ENCODE results near the gene C17orf50.

Gene C17orf50

DNA sequence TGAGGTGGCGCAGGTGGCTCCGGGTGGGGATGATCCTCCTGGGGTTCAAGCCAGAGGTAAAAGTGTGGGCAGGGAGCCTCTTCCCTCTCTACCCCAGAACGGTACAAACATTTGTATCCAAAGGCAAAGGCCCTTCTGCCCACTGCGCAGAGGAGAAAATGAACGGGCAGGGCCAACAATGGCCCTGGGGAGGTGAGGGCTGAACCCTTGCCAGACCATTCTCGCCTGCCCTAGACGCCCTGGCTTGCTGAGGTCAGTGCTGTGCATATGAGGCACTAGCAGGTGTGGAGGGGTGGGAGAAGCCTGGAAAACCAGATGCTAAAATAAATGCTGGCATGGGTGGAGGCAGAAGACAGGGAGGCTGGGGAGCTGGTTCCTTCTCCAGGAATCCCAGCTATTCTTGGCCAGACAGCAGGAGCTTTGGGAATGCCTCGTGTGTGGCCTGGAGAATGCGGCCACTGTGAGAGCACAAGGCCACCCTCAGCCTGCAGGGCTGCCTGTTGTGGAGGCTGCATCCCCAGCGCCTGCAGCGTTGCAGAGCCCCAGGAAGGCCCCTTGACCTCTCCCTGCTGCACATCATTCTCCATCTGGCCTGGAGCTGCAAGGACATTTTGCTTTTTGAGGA, 4.5 kb downstream of the C17orf50 start:
- no peak overlapping the region for H3K4me3 ChIP-seq (ENCODE audit: low read length)
- DNase-seq (ENCODE audit: low read depth), result peak; percentile 16
- TF ChIP-seq, protein P1, sequence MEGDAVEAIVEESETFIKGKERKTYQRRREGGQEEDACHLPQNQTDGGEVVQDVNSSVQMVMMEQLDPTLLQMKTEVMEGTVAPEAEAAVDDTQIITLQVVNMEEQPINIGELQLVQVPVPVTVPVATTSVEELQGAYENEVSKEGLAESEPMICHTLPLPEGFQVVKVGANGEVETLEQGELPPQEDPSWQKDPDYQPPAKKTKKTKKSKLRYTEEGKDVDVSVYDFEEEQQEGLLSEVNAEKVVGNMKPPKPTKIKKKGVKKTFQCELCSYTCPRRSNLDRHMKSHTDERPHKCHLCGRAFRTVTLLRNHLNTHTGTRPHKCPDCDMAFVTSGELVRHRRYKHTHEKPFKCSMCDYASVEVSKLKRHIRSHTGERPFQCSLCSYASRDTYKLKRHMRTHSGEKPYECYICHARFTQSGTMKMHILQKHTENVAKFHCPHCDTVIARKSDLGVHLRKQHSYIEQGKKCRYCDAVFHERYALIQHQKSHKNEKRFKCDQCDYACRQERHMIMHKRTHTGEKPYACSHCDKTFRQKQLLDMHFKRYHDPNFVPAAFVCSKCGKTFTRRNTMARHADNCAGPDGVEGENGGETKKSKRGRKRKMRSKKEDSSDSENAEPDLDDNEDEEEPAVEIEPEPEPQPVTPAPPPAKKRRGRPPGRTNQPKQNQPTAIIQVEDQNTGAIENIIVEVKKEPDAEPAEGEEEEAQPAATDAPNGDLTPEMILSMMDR (conservative IDR thresholded peaks at IDR 0.05; ENCODE audit: low read length), result no peak

DNA sequence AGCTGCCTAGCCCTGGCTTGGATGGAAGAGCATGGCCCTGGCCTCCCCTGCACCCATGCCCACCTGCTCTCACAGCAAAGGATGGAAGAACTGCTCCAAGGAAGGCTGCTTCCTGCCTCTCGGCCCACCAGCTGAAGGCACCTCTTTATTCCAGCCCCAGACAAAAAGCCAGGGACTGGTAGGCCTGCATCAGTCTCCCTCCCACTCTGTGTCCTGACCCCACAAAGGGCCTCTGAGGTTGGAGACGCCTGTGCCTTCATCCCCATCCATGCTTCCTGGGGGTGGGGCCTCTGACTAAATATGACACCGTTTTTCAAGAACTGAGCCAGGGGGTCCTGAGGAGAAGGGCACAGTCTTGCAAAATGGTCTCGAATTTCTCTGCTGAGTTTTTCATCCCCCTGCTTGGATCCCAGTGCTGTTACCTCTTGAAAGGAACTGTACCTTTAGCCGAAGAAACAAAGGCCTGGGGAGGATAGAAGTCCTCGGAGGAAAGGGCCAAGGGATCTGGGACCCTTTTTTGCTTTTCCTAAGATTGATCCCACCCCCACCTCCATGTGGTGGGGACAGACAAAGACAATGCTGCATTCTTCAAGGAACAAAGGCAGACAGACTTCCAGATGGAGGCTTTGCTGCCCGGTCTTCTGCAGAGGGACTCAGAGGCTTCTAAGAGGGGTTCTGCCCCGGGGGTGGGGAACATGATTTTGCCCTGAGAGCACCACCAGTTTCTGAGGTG, 5.2 kb downstream of the C17orf50 start:
- H3K4me3 ChIP-seq (ENCODE audit: low read length), result no peak overlapping the region
- DNase-seq (ENCODE audit: low read depth), result no peak
- TF ChIP-seq, protein P1 (conservative IDR thresholded peaks at IDR 0.05; ENCODE audit: low read length), result no peak

DNA sequence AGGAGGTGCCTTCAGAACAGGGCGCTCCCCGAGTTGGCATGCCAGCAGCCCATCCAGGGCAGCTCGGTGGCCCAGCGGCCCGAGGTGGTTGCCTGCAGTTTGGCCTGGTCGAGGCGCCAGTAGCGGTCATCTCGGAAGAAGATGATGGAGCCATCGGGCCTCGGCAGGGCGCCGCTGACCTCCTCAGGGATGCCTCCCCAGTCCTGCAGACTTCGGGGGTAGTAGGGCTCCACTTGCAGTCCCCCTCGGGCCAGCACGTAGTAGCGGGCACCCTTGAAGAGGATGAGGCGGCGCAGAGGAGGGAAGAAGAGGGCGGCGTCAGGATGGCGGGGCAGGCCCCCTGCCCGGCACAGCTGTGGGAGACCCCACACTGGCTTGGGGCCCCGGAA, 5.8 kb downstream of the C17orf50 start:
- TF ChIP-seq, protein P1 (conservative IDR thresholded peaks at IDR 0.05; ENCODE audit: low read length), result no peak
- no peak for DNase-seq (ENCODE audit: low read depth)
- H3K4me3 ChIP-seq (ENCODE audit: low read length), result no peak overlapping the region

DNA sequence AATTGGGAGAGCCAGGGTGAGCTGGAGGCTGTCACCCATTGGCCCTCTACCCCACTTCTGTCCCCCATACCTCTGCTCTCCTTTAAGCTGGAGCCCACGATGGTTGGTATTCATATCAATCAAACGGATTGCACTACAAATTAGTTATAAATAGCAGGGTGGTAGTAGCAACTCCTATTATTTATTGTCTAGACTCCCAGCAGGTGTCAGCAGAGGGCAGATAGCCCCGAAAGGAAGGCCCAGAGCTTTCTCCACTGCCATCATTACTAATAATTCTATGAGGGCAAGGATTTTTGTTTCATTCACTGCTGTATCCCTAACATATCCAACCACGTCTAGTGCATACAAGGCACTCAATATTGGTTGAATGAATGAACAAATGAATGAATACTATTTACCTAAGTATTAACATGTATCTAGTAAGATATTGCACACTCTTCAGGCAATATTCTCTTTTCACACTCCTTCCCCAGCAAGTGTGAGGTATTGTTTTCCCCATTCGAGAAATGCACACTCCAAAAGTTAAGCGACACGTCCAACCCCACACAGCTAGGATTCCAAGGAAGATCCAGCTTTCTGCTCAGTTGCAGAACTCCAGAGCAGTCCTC, 6.3 kb downstream of the C17orf50 start:
- peak; percentile 42 for DNase-seq (ENCODE audit: low read depth)
- TF ChIP-seq, protein P1 (conservative IDR thresholded peaks at IDR 0.05; ENCODE audit: low read length), result peak; percentile 76
- H3K4me3 ChIP-seq (ENCODE audit: low read length), result no peak overlapping the region

DNA sequence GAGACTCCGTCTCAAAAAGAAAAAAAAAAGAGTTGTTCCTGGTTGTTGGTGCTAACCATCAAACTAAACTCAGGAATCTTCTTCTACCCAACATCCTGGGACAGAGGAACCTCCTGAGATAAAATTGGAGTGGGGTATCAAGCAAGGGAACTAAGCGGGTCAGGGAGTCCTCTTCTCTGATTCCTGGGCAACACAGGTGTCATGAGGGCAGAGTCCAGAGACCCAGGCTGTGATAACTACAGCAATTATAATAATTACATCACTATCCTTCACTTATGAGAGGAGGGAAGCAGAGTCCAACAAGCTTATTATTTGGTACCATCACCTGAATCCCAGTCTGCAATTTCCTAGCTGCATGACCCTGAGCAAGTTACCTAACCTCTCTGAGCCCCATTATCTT, 8.1 kb downstream of the C17orf50 start:
- TF ChIP-seq, protein P1 (conservative IDR thresholded peaks at IDR 0.05; ENCODE audit: low read length), result no peak
- H3K4me3 ChIP-seq (ENCODE audit: low read length), result no peak overlapping the region
- DNase-seq (ENCODE audit: low read depth), result no peak

DNA sequence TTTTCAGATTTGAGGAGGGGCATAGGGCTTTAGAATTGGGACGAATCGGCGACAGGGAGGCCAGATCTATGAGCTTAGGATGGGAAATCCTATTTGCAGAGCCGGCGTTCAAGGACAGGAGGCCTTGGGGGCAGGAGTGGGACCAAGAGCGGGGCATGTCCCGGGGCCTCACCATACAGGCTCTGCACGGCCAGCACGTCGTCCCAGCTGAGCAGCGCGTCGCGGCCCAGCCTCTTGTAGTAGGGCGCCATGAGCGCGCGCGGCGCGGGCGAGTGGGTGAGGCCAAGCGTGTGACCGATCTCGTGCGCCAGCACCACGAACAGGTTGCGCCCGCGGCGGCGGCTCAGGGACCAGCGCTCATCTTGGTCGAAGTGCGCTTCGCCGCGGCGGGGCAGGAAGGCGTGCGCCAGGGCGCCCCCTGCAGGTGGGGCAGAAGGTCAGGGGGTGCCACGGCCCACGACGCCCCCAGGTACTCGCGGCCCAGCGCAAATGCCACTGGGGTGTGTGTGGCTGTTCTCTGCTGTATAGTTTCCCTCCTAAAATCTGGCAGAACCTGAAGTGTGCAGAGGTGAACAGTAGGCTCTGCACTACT, 9.3 kb downstream of the C17orf50 start:
- TF ChIP-seq, protein P1 (conservative IDR thresholded peaks at IDR 0.05; ENCODE audit: low read length), result no peak
- H3K4me3 ChIP-seq (ENCODE audit: low read length), result no peak overlapping the region
- DNase-seq (ENCODE audit: low read depth), result no peak

All from AG10803 (cell line).